ENCODE data around the gene NDUFS8.

The NDUFS8 gene

GRCh38 chr11:68032997-68033707 lies 2.7 kb downstream of the NDUFS8 start:
- H3K36me3 ChIP-seq (ENCODE audit: insufficient read depth, insufficient read length, low read length): peaks cover 47% of the 10 kb centered on the region
- H3K27me3 ChIP-seq (ENCODE audit: insufficient read depth, insufficient read length): no peaks in the 10 kb centered on the region
- peak overlapping the region; percentile 27 for H3K9ac ChIP-seq (ENCODE audit: insufficient read length, low read depth)
- TF ChIP-seq SUZ12 (IDR thresholded peaks at IDR 0.05; ENCODE audit: extremely low read depth, insufficient read depth, insufficient read length): no peak
- TF ChIP-seq YY1 (IDR thresholded peaks at IDR 0.05; ENCODE audit: insufficient read depth, insufficient read length): no peak
- no peak for TF ChIP-seq ZNF274 (IDR thresholded peaks at IDR 0.05; ENCODE audit: low read depth, low read length)
- peaks cover 8% of the 10 kb centered on the region; the same call in 1 of the 2 replicates for H3K9me3 ChIP-seq (ENCODE audit: insufficient read depth, low read length)
- DNase-seq (ENCODE audit: low read depth, low spot score): no peak
- no peak overlapping the region for H3K4me3 ChIP-seq (ENCODE audit: insufficient read length, low read depth)
- peaks cover 20% of the 10 kb centered on the region for H3K4me1 ChIP-seq (ENCODE audit: insufficient read depth, insufficient read length)

GRCh38 chr11:68033708-68034045 lies 3.2 kb downstream of the NDUFS8 start:
- H3K36me3 ChIP-seq (ENCODE audit: insufficient read depth, insufficient read length, low read length): peaks cover 47% of the 10 kb centered on the region
- peaks cover 8% of the 10 kb centered on the region; the same call in 1 of the 2 replicates for H3K9me3 ChIP-seq (ENCODE audit: insufficient read depth, low read length)
- TF ChIP-seq ZNF274 (IDR thresholded peaks at IDR 0.05; ENCODE audit: low read depth, low read length) (no peak), SUZ12 (IDR thresholded peaks at IDR 0.05; ENCODE audit: extremely low read depth, insufficient read depth, insufficient read length) (no peak), YY1 (IDR thresholded peaks at IDR 0.05; ENCODE audit: insufficient read depth, insufficient read length) (no peak)
- H3K4me3 ChIP-seq (ENCODE audit: insufficient read length, low read depth): no peak overlapping the region
- DNase-seq (ENCODE audit: low read depth, low spot score): no peak
- H3K9ac ChIP-seq (ENCODE audit: insufficient read length, low read depth): peak overlapping the region; percentile 27
- no peaks in the 10 kb centered on the region for H3K27me3 ChIP-seq (ENCODE audit: insufficient read depth, insufficient read length)
- H3K4me1 ChIP-seq (ENCODE audit: insufficient read depth, insufficient read length): peaks cover 24% of the 10 kb centered on the region

GRCh38 chr11:68035266-68035876 lies 4.9 kb downstream of the NDUFS8 start:
- no peak overlapping the region for H3K9ac ChIP-seq (ENCODE audit: insufficient read length, low read depth)
- DNase-seq (ENCODE audit: low read depth, low spot score): no peak
- H3K36me3 ChIP-seq (ENCODE audit: insufficient read depth, insufficient read length, low read length): peaks cover 47% of the 10 kb centered on the region
- TF ChIP-seq SUZ12 (IDR thresholded peaks at IDR 0.05; ENCODE audit: extremely low read depth, insufficient read depth, insufficient read length): no peak
- TF ChIP-seq YY1 (IDR thresholded peaks at IDR 0.05; ENCODE audit: insufficient read depth, insufficient read length): no peak
- no peak for TF ChIP-seq ZNF274 (IDR thresholded peaks at IDR 0.05; ENCODE audit: low read depth, low read length)
- H3K9me3 ChIP-seq (ENCODE audit: insufficient read depth, low read length): no peaks in the 10 kb centered on the region
- peaks cover 29% of the 10 kb centered on the region for H3K4me1 ChIP-seq (ENCODE audit: insufficient read depth, insufficient read length)
- no peak overlapping the region for H3K4me3 ChIP-seq (ENCODE audit: insufficient read length, low read depth)
- H3K27me3 ChIP-seq (ENCODE audit: insufficient read depth, insufficient read length): no peaks in the 10 kb centered on the region

GRCh38 chr11:68036141-68036716 lies 5.7 kb downstream of the NDUFS8 start:
- no peaks in the 10 kb centered on the region for H3K9me3 ChIP-seq (ENCODE audit: insufficient read depth, low read length)
- peaks cover 31% of the 10 kb centered on the region for H3K4me1 ChIP-seq (ENCODE audit: insufficient read depth, insufficient read length)
- no peak for TF ChIP-seq SUZ12 (IDR thresholded peaks at IDR 0.05; ENCODE audit: extremely low read depth, insufficient read depth, insufficient read length)
- no peak for TF ChIP-seq YY1 (IDR thresholded peaks at IDR 0.05; ENCODE audit: insufficient read depth, insufficient read length)
- no peak for TF ChIP-seq ZNF274 (IDR thresholded peaks at IDR 0.05; ENCODE audit: low read depth, low read length)
- H3K27me3 ChIP-seq (ENCODE audit: insufficient read depth, insufficient read length): no peaks in the 10 kb centered on the region
- no peak overlapping the region for H3K9ac ChIP-seq (ENCODE audit: insufficient read length, low read depth)
- DNase-seq (ENCODE audit: low read depth, low spot score): no peak
- H3K4me3 ChIP-seq (ENCODE audit: insufficient read length, low read depth): no peak overlapping the region
- H3K36me3 ChIP-seq (ENCODE audit: insufficient read depth, insufficient read length, low read length): peaks cover 47% of the 10 kb centered on the region

GRCh38 chr11:68036717-68037239 lies 6.3 kb downstream of the NDUFS8 start:
- TF ChIP-seq ZNF274 (IDR thresholded peaks at IDR 0.05; ENCODE audit: low read depth, low read length): no peak
- peaks cover 47% of the 10 kb centered on the region for H3K36me3 ChIP-seq (ENCODE audit: insufficient read depth, insufficient read length, low read length)
- no peaks in the 10 kb centered on the region for H3K9me3 ChIP-seq (ENCODE audit: insufficient read depth, low read length)
- no peak overlapping the region for H3K4me3 ChIP-seq (ENCODE audit: insufficient read length, low read depth)
- no peak overlapping the region for H3K9ac ChIP-seq (ENCODE audit: insufficient read length, low read depth)
- H3K27me3 ChIP-seq (ENCODE audit: insufficient read depth, insufficient read length): no peaks in the 10 kb centered on the region
- DNase-seq (ENCODE audit: low read depth, low spot score): no peak
- H3K4me1 ChIP-seq (ENCODE audit: insufficient read depth, insufficient read length): peaks cover 34% of the 10 kb centered on the region

- H3K4me1 ChIP-seq (ENCODE audit: insufficient read depth, insufficient read length): peaks cover 32% of the 10 kb centered on the region
- no peak for DNase-seq (ENCODE audit: low read depth, low spot score)
- H3K9me3 ChIP-seq (ENCODE audit: insufficient read depth, low read length): no peaks in the 10 kb centered on the region
- H3K9ac ChIP-seq (ENCODE audit: insufficient read length, low read depth): peak overlapping the region; percentile 95
- H3K4me3 ChIP-seq (ENCODE audit: insufficient read length, low read depth): no peak overlapping the region
- no peaks in the 10 kb centered on the region for H3K27me3 ChIP-seq (ENCODE audit: insufficient read depth, insufficient read length)
- TF ChIP-seq SUZ12 (IDR thresholded peaks at IDR 0.05; ENCODE audit: extremely low read depth, insufficient read depth, insufficient read length) (no peak), ZNF274 (IDR thresholded peaks at IDR 0.05; ENCODE audit: low read depth, low read length) (no peak), YY1 (IDR thresholded peaks at IDR 0.05; ENCODE audit: insufficient read depth, insufficient read length) (no peak)
- H3K36me3 ChIP-seq (ENCODE audit: insufficient read depth, insufficient read length, low read length): peaks cover 40% of the 10 kb centered on the region
Observed at GRCh38 chr11:68037411-68038225, 7.1 kb downstream of the NDUFS8 start.

All from NT2/D1 (cell line).